Measurements from ENCODE around the gene PLXND1.

PLXND1 gene

DNA sequence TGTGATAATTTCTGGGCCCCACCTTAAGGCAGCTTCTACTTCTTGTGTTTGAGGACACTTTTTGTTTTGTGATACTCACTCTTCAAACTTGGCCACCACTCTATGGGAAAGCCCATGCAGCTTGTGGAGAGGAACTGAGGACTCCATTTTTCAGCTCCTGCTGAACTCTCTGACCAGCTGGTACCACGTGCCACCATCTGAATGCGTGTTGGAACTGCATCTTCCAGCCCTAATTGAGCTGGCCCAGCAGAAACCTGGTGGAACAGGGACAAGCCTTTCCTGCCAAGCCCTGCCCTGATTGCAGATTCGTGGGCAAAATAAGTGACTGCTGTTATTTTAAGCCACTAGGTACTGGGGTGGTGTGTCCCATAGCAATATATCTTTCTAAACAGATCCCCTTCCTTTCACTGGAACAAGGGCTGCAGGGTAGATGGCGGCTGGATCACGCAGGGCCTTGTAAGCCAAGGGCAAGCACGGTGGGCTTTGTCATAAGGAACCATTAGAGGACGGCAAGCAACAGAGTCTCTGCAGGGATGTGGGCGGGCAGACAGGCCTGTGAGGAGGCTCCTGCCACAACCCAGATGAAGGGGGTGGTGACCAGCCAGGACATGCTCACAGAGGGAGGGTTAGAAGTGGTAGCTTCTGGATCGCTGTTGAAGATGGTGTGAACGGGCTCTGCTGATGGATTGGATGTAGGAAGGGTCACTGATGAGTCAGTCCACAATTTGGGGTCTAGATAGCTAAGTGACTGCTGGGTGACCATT lies 54.0 kb downstream of the PLXND1 start:
- no peak overlapping the region for H3K4me2 ChIP-seq (ENCODE audit: low read length)
- no peak for TF ChIP-seq EZH2phosphoT487 (IDR thresholded peaks at IDR 0.05; ENCODE audit: low read depth)
- TF ChIP-seq, protein P1, sequence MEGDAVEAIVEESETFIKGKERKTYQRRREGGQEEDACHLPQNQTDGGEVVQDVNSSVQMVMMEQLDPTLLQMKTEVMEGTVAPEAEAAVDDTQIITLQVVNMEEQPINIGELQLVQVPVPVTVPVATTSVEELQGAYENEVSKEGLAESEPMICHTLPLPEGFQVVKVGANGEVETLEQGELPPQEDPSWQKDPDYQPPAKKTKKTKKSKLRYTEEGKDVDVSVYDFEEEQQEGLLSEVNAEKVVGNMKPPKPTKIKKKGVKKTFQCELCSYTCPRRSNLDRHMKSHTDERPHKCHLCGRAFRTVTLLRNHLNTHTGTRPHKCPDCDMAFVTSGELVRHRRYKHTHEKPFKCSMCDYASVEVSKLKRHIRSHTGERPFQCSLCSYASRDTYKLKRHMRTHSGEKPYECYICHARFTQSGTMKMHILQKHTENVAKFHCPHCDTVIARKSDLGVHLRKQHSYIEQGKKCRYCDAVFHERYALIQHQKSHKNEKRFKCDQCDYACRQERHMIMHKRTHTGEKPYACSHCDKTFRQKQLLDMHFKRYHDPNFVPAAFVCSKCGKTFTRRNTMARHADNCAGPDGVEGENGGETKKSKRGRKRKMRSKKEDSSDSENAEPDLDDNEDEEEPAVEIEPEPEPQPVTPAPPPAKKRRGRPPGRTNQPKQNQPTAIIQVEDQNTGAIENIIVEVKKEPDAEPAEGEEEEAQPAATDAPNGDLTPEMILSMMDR (IDR thresholded peaks at IDR 0.05; ENCODE audit: low read depth, low read length): no peak
- H3K4me1 ChIP-seq (ENCODE audit: low read length): peaks cover 32% of the 10 kb centered on the region
- no peak overlapping the region for H3K4me3 ChIP-seq (ENCODE audit: low read length)
- no peaks in the 10 kb centered on the region for H3K79me2 ChIP-seq (ENCODE audit: low read length)
- H3K36me3 ChIP-seq (replicated peaks; ENCODE audit: low read depth, low read length): no peaks in the 10 kb centered on the region
- H3K27ac ChIP-seq (ENCODE audit: low read length): no peak overlapping the region
- H2AFZ ChIP-seq (ENCODE audit: low read depth, low read length): no peak overlapping the region
- no peaks in the 10 kb centered on the region for H4K20me1 ChIP-seq (ENCODE audit: insufficient read depth, low read length)
- H3K27me3 ChIP-seq (ENCODE audit: low read depth, low read length): peaks cover 25% of the 10 kb centered on the region
- no peak overlapping the region for H3K9ac ChIP-seq (ENCODE audit: low read length)
- H3K9me3 ChIP-seq (ENCODE audit: insufficient read depth, low read length): no peaks in the 10 kb centered on the region

DNA sequence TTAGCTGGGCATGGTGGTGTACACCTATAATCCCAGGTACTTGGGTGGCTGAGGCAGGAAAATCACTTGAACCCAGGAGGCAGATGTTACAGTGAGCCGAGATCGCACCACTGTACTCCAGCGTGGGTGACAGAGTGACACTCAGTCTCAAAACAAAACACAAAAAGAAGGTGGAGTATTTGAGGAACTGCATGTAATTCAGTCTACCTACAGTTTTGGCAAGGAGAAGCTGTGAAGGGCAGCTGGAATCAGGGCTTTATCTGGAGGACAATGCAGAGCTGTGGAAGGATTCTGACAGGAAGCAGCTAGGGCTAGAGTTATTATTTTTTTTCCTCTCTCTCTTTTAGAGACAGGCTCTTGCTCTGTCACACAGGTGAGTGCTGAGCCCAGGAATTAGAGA lies 56.7 kb downstream of the PLXND1 start:
- no peaks in the 10 kb centered on the region for H3K36me3 ChIP-seq (replicated peaks; ENCODE audit: low read depth, low read length)
- H3K79me2 ChIP-seq (ENCODE audit: low read length): no peaks in the 10 kb centered on the region
- no peak overlapping the region for H2AFZ ChIP-seq (ENCODE audit: low read depth, low read length)
- TF ChIP-seq, protein P1 (IDR thresholded peaks at IDR 0.05; ENCODE audit: low read depth, low read length): no peak
- no peak for TF ChIP-seq EZH2phosphoT487 (IDR thresholded peaks at IDR 0.05; ENCODE audit: low read depth)
- peaks cover 15% of the 10 kb centered on the region for H3K4me1 ChIP-seq (ENCODE audit: low read length)
- no peak overlapping the region for H3K9ac ChIP-seq (ENCODE audit: low read length)
- H4K20me1 ChIP-seq (ENCODE audit: insufficient read depth, low read length): no peaks in the 10 kb centered on the region
- no peak overlapping the region for H3K27ac ChIP-seq (ENCODE audit: low read length)
- no peak overlapping the region for H3K4me3 ChIP-seq (ENCODE audit: low read length)
- H3K4me2 ChIP-seq (ENCODE audit: low read length): no peak overlapping the region
- H3K9me3 ChIP-seq (ENCODE audit: insufficient read depth, low read length): no peaks in the 10 kb centered on the region
- H3K27me3 ChIP-seq (ENCODE audit: low read depth, low read length): peaks cover 20% of the 10 kb centered on the region

DNA sequence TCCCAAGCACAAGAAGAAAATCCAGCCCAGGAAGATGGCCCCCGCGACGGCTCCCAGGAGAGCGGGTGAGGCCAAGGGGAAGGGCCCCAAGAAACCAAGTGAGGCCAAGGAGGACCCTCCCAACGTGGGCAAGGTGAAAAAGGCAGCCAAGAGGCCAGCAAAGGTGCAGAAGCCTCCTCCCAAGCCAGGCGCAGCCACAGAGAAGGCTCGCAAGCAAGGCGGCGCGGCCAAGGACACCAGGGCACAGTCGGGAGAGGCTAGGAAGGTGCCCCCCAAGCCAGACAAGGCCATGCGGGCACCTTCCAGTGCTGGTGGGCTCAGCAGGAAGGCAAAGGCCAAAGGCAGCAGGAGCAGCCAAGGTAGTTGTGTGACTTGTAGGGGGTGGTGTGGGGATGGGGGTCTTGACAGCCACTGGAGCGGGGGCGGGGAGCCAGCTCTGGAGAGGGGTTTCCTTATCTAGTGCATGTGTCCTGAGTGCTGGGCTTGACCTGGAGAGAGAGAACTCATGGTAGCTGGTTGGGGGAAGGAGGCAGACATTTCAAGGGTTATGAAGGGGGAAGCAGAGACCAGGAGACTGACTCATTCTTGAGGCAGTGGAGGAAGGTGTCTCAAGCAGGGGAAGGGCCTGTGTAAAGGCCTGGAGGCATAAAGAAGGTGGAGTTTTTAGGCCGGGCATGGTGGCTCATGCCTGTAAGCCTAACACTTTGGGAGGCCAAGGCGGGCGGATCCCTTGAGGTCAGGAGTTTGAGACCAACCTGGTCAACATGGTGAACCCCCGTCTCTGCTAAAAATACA lies 57.3 kb downstream of the PLXND1 start:
- H3K36me3 ChIP-seq (replicated peaks; ENCODE audit: low read depth, low read length): no peaks in the 10 kb centered on the region
- H3K79me2 ChIP-seq (ENCODE audit: low read length): no peaks in the 10 kb centered on the region

More for the DNA sequence above, 57.3 kb downstream of the PLXND1 start:
- peaks cover 14% of the 10 kb centered on the region for H3K27me3 ChIP-seq (ENCODE audit: low read depth, low read length)
- H3K27ac ChIP-seq (ENCODE audit: low read length): no peak overlapping the region
- no peak overlapping the region for H3K4me2 ChIP-seq (ENCODE audit: low read length)
- H3K9me3 ChIP-seq (ENCODE audit: insufficient read depth, low read length): no peaks in the 10 kb centered on the region
- H4K20me1 ChIP-seq (ENCODE audit: insufficient read depth, low read length): no peaks in the 10 kb centered on the region
- TF ChIP-seq, protein P1 (IDR thresholded peaks at IDR 0.05; ENCODE audit: low read depth, low read length): no peak
- no peak for TF ChIP-seq EZH2phosphoT487 (IDR thresholded peaks at IDR 0.05; ENCODE audit: low read depth)
- H2AFZ ChIP-seq (ENCODE audit: low read depth, low read length): no peak overlapping the region
- H3K4me1 ChIP-seq (ENCODE audit: low read length): peaks cover 9% of the 10 kb centered on the region
- no peak overlapping the region for H3K9ac ChIP-seq (ENCODE audit: low read length)
- no peak overlapping the region for H3K4me3 ChIP-seq (ENCODE audit: low read length)
